H4 (cell line): Measurements from ENCODE around the gene ZC3HAV1L. TPM values are rescaled to one million over a fixed set of nuclear protein-coding genes. Genes with fewer than 3 reads are reported as not detected.
"Not testable (repeated sequence)": the region's sequence is repeated elsewhere in the genome, so short reads cannot be mapped to it uniquely, and the experiment has no call there.

ENCODE experiments used
- DNase-seq: peaks from one replicate; pipeline ENCODE4 v3.0.0-alpha.2; 2015; ENCODE audit warnings: low spot score
- total RNA-seq: library from RNA; depleted of rRNA; stranded (reverse); fragments of >200 nt; shearing (Covaris generic); gene quantifications from 2 replicates; pipeline ENCODE4 v1.2.3, GENCODE V29; 2014

The ZC3HAV1L gene
- total RNA-seq, 1 experiment from 2014 or later, result 0.29 TPM

- DNase-seq, result no peak
Observed at GRCh38 chr7:139054101-139054500, 18.3 kb upstream of the ZC3HAV1L start.

DNA sequence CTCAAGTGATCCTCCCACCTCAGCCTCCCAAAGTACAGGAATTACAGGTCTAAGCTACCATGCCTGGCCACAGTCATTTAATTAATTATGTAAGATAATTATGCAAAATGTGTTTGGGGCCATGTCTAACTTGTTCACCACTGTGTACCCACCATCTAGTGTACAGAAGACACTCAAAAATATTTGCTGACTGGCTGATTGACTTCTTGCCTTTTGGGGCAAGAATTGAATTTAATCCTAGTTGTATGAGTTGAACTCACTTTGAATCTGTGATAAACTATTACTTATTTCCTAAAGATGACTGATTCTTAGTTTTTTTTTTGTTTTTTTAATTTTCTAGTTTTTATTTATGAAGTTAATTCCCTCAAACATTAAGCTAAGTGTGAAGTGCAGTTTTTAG is 15.8 kb upstream of the ZC3HAV1L start:
- no peak for DNase-seq

DNA sequence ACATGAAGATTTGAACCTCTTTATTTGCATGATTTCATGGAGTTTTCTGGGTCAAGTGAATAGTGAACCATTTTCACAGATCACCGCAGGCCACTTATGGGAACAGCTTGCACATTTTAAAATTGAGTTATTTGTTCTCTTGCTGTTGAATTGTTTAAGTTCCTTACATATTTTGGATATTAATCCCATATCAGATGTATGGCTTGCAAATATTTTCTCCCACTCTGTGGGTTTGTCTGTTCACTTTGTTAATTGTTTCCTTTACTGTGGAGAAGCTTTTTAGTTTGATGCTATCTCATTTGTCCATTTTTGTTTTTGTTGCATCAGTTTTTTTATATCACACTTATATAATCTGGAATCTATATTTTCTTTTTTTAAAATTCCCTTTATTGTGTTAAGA is 14.1 kb upstream of the ZC3HAV1L start:
- no peak for DNase-seq

- DNase-seq, result no peak
Observed at GRCh38 chr7:139049111-139049510, 13.3 kb upstream of the ZC3HAV1L start.

DNA sequence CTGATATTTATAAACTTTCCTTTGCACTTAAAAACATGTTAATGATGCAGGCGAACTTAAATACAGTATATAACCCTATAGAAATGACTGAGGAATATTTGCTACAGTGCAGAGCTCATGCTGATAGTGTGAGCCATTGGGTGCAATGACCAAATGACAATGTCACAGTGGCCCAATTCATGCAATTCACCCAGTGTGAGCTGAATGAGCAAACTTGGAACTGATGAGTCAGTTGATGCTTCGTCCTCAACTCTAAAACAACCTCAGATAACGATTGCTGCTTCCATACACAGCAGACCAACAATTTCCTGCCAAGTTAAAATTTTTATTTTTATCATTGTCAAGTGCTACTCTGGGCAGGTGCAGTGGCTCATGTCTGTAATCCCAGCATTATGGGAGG is 12.1 kb upstream of the ZC3HAV1L start:
- DNase-seq, result no peak

DNA sequence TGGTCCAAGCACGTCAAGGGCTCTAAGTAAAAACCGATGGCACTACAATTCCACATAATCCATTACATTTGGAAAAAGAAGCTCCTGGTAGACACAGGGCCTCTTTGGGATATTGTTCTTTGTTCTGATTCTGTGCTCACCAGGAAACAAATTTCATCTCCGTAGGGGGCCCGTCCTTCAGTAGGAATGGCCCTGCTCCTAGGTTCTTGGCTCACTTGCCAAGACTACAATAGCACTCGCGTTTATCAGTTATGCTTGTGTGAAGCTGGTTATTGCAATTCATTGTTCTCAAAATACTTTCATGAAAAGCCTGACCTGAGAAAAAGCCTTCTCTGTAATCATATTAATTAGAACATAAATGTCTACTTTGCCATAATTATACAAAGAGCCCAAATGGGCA is 10.3 kb upstream of the ZC3HAV1L start:
- no peak for DNase-seq

GRCh38 chr7:139044813-139045794 is 9.3 kb upstream of the ZC3HAV1L start:
- DNase-seq, result no peak

GRCh38 chr7:139043823-139044812 is 8.3 kb upstream of the ZC3HAV1L start:
- DNase-seq, result peak; percentile 61

DNA sequence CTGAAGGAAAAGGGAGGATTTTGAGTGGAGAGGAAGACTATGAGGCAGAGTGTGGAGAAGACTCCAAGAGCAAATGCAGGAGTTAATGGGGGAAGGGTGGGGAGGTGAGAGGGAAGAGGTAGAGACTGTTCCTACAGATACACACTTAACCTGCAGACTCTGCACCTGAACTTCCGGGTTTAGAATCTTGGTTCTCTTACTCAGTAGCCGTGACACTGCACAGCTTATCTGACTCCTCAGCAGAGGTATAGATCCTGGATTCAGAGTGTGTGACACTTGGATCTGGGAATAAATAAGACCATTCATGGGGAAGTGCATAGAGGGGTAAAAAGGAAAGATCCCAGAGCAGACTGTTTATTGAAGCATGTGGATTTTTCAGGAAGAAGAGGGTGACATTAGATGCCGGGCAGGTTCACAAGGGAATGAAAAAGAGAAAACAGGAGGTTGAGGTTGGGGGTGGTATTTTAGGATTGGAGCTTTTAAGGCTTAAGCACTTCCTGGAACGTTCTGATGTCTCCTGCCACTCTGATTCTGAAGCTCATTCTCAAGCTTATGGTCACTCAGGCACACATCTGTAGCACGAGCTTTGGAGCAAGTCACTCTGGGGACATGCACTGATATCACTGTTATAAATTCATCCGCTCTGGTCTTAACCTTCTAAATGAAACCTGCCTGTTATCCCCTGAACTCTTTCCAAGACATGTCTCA is 5.7 kb upstream of the ZC3HAV1L start:
- DNase-seq, result no peak

GRCh38 chr7:139038691-139039090 is 2.8 kb upstream of the ZC3HAV1L start:
- DNase-seq, result no peak

GRCh38 chr7:139036901-139037300 is 1.1 kb upstream of the ZC3HAV1L start:
- no peak for DNase-seq

DNA sequence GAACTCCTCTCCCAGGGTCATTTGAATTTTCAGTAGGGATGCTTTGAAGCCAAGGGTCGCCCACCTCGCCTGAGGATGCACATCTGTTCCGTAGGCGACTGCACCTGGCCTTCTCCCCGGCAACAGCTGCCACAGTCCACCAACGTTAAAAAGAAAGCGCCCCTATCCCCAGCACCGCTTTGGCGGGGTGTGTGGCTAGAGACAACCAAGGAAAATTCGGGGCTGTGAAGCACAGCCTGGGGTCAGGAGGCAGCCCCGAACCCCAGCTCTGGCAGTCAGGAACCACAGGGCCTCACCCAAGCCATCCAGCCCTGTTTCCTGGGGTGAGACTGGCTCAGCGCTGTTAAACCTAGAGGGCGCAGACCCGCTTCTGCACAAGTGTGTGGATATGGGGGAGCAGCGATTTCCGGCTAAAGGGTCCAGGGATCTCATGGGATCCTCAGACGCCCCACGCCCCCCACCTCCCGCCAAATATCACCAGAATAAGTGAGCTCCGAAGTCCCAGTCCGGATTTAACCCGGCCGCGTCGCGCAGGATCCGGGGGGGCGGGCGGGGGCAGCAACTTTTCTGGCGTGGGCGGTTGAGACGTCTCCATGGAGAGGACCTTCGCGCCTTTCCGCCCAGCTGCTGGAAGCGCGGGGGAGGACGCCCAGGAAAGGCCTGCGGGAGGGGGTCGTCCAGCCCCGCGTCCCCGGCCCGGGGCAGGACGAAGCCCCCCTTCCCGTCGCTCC is 822 bp downstream of the ZC3HAV1L start:
- no peak for DNase-seq

GRCh38 chr7:139034336-139034735 is 1.5 kb downstream of the ZC3HAV1L start:
- DNase-seq, result no peak

- no peak for DNase-seq
Observed at GRCh38 chr7:139033346-139034114, 2.3 kb downstream of the ZC3HAV1L start.

GRCh38 chr7:139032473-139032872 is 3.4 kb downstream of the ZC3HAV1L start:
- no peak for DNase-seq

GRCh38 chr7:139029353-139029752 is 6.5 kb downstream of the ZC3HAV1L start:
- DNase-seq, result no peak

DNA sequence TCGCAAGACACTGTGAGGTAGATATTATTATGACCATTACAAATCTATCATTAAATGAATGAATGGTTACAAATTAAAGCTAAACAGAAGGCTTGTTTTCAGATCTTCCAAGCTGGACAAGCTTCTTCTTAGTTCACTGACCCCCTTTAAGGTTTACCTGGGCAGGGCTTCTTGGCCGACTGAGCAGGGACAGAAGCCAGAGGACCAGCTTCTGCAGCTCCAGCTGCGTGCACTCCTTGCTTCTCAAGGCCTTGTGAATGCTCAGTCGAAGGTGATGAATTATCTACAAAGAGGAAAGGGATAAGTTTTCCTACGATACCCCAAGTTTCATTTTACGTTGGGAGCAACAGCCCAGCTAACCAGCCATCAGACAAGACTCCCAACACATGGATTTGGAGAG is 9.3 kb downstream of the ZC3HAV1L start:
- DNase-seq, result no peak

DNA sequence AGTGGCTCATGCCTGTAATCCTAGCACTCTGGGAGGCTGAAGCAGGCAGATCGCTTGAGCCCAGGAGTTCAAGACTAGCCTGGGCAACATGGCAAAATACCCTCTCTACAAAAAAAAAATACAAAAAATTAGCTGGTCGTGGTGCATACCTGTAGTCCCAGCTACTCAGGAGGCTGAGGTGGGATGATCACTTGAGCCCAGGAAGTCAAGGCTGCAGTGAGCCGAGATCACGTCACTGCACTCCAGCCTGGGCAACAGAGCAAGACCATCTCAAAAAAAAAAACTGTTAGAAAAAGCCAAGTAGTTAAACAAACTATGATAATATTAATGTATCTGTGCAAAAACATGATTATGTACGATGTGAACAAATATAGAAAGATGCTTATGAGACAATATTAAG is 10.0 kb downstream of the ZC3HAV1L start:
- not testable (repeated sequence) for DNase-seq

- no peak for DNase-seq
Observed at GRCh38 chr7:139023076-139023475, 12.8 kb downstream of the ZC3HAV1L start.

- DNase-seq, result no peak
Observed at GRCh38 chr7:139022286-139022685, 13.6 kb downstream of the ZC3HAV1L start.
